NCI-H446 (cell line): Measurements from ENCODE around the gene FCAR.
"Not testable (repeated sequence)": the region's sequence is repeated elsewhere in the genome, so short reads cannot be mapped to it uniquely, and the experiment has no call there.

Experiments used
- DNase-seq, 2 experiments: peaks; one replicate each; lab custom pipeline; 2025; lab: John Stamatoyannopoulos, UW

FCAR gene

GRCh38 chr19:54894106-54894505 lies 20.1 kb downstream of the FCAR start:
- DNase-seq: not testable (repeated sequence)

- no peak for DNase-seq
Measured at GRCh38 chr19:54896036-54896435, 22.0 kb downstream of the FCAR start.

- not testable (repeated sequence) for DNase-seq
Measured at GRCh38 chr19:54898685-54899084, 24.6 kb downstream of the FCAR start.

GRCh38 chr19:54899646-54900045 lies 25.6 kb downstream of the FCAR start:
- not testable (repeated sequence) for DNase-seq

GRCh38 chr19:54901153-54901552 lies 27.1 kb downstream of the FCAR start:
- DNase-seq: not testable (repeated sequence)

GRCh38 chr19:54902061-54902460 lies 28.0 kb downstream of the FCAR start:
- DNase-seq: no peak

GRCh38 chr19:54903303-54903702 lies 29.3 kb downstream of the FCAR start:
- no peak for DNase-seq

- DNase-seq: not testable (repeated sequence)
Measured at GRCh38 chr19:54904261-54904660, 30.2 kb downstream of the FCAR start.

GRCh38 chr19:54905421-54905802 lies 31.4 kb downstream of the FCAR start:
- no peak for DNase-seq

- no peak for DNase-seq
Measured at GRCh38 chr19:54905803-54906511, 31.9 kb downstream of the FCAR start, which contains the start of gene NCR1. TSS of gene NCR1 (plus strand) at chr19:54906148. CDS start at chr19:54906188, 40 bp downstream.

- no peak for DNase-seq
Measured at GRCh38 chr19:54906819-54907218, 32.8 kb downstream of the FCAR start.

GRCh38 chr19:54907899-54908298 lies 33.9 kb downstream of the FCAR start:
- DNase-seq: not testable (repeated sequence)

GRCh38 chr19:54916822-54917221 lies 42.8 kb downstream of the FCAR start:
- DNase-seq: no peak

GRCh38 chr19:54918499-54918898 lies 44.5 kb downstream of the FCAR start:
- no peak for DNase-seq

GRCh38 chr19:54919646-54920563 lies 45.9 kb downstream of the FCAR start:
- peak in 1 of 2 experiments; percentile 1 for DNase-seq

GRCh38 chr19:54921082-54921481 lies 47.0 kb downstream of the FCAR start:
- DNase-seq: no peak

GRCh38 chr19:54923276-54923675 lies 49.2 kb downstream of the FCAR start:
- no peak for DNase-seq

- DNase-seq: no peak
Measured at GRCh38 chr19:54928299-54928698, 54.3 kb downstream of the FCAR start.

- no peak for DNase-seq
Measured at GRCh38 chr19:54937926-54938325, 63.9 kb downstream of the FCAR start.

- no peak for DNase-seq
Measured at GRCh38 chr19:54938906-54939305, 64.9 kb downstream of the FCAR start.

- DNase-seq: not testable (repeated sequence)
Measured at GRCh38 chr19:54939538-54939937, 65.5 kb downstream of the FCAR start.
